WTC11 (cell line): ENCODE measurements around the gene CD247. TPM values are rescaled to one million over a fixed set of nuclear protein-coding genes. Genes with fewer than 3 reads are reported as not detected.
A peak's percentile ranks its signal among the peaks of the same experiment; 100 is the strongest.

Experiments
- ATAC-seq: fragments of 200-7000 bp; cut with Tn5 transposase; 2 replicates; pipeline ENCODE4 v1.10.0; 2021; ENCODE audit warnings: mild to moderate bottlenecking, moderate library complexity
- CTCF ChIA-PET: fragments of 300-600 bp; sonication (Branson Sonifier 250); formaldehyde crosslinking; loops from one replicate; lab custom pipeline; 2021; ENCODE audit warnings: antibody characterized with exemption; lab: Charles Lee
- POLR2A ChIA-PET: fragments of 350-600 bp; sonication (Branson Sonifier 250); formaldehyde crosslinking; loops from one replicate; lab custom pipeline; 2021; ENCODE audit warnings: antibody characterized with exemption; lab: Charles Lee
- DNase-seq: peaks from one replicate; pipeline ENCODE4 v3.0.0; 2021; ENCODE audit warnings: low spot score
- H3K27ac Mint-ChIP-seq: 2 replicates; pipeline ENCODE4 v1.8.0; 2021; ENCODE audit warnings: mixed read lengths
- H3K27me3 Mint-ChIP-seq: 2 replicates; pipeline ENCODE4 v1.8.0; 2021; ENCODE audit warnings: low read depth, mild to moderate bottlenecking, moderate library complexity, mixed read lengths
- H3K36me3 Mint-ChIP-seq: 2 replicates; pipeline ENCODE4 v1.8.0; 2021; ENCODE audit warnings: mixed read lengths
- H3K4me1 Mint-ChIP-seq: 2 replicates; pipeline ENCODE4 v1.8.0; 2022; ENCODE audit warnings: mixed read lengths
- H3K4me3 Mint-ChIP-seq: 2 replicates; pipeline ENCODE4 v1.8.0; 2021; ENCODE audit warnings: mild to moderate bottlenecking, moderate library complexity, mixed read lengths
- H3K9me3 Mint-ChIP-seq: 2 replicates; pipeline ENCODE4 v1.8.0; 2021; ENCODE audit warnings: mixed read lengths
- ELF4 ChIP-seq: sonication (generic); formaldehyde crosslinking; IDR thresholded peaks from 2 replicates; pipeline ENCODE4 v1.8.1; 2022; ENCODE audit warnings: low read depth, mild to moderate bottlenecking, moderate library complexity, missing genetic modification reagents
- ESRRA ChIP-seq: sonication (generic); formaldehyde crosslinking; IDR thresholded peaks from 2 replicates; pipeline ENCODE4 v1.8.1; 2022; ENCODE audit warnings: mild to moderate bottlenecking, missing genetic modification reagents, borderline replicate concordance
- FOXJ3 ChIP-seq: sonication (generic); formaldehyde crosslinking; IDR thresholded peaks from 2 replicates; pipeline ENCODE4 v1.9.0; 2021; ENCODE audit warnings: missing genetic modification reagents, mild to moderate bottlenecking, borderline replicate concordance
- GRHL2 ChIP-seq: fragments of 250-450 bp; sonication (Bioruptor Pico); IDR thresholded peaks from 2 replicates; pipeline ENCODE4 v1.8.0; 2022; ENCODE audit warnings: mild to moderate bottlenecking, moderate library complexity; ENCODE audit not compliant: insufficient replicate concordance, severe bottlenecking
- HMGA2 ChIP-seq: fragments of 250-450 bp; sonication (Bioruptor Pico); IDR thresholded peaks from 2 replicates; pipeline ENCODE4 v1.4.0; 2021; ENCODE audit warnings: mild to moderate bottlenecking, moderate library complexity
- IRF2 ChIP-seq: sonication (generic); formaldehyde crosslinking; IDR thresholded peaks from 2 replicates; pipeline ENCODE4 v1.8.0; 2022; ENCODE audit warnings: low read depth, missing genetic modification reagents, borderline replicate concordance
- MYBL2 ChIP-seq: sonication (generic); formaldehyde crosslinking; IDR thresholded peaks from 2 replicates; pipeline ENCODE4 v1.8.1; 2023; ENCODE audit warnings: mild to moderate bottlenecking, moderate library complexity, missing genetic modification reagents
- OVOL2 ChIP-seq: fragments of 250-450 bp; sonication (Bioruptor Pico); IDR thresholded peaks from 2 replicates; pipeline ENCODE4 v1.9.0; 2021; ENCODE audit warnings: mild to moderate bottlenecking, borderline replicate concordance
- SMAD4 ChIP-seq: sonication (generic); formaldehyde crosslinking; IDR thresholded peaks from 2 replicates; pipeline ENCODE4 v1.8.0; 2022; ENCODE audit warnings: mild to moderate bottlenecking, missing genetic modification reagents
- SOX15 ChIP-seq: fragments of 250-450 bp; sonication (Bioruptor Pico); IDR thresholded peaks from 2 replicates; pipeline ENCODE4 v1.9.0; 2021; ENCODE audit warnings: mild to moderate bottlenecking
- SP1 ChIP-seq: sonication (generic); formaldehyde crosslinking; conservative IDR thresholded peaks from 2 replicates; pipeline ENCODE4 v1.8.1; 2022; ENCODE audit warnings: missing genetic modification reagents
- TP53 ChIP-seq: sonication (generic); formaldehyde crosslinking; IDR thresholded peaks from 2 replicates; pipeline ENCODE4 v1.8.1; 2023; ENCODE audit warnings: mild to moderate bottlenecking, missing genetic modification reagents
- ZNF121 ChIP-seq: sonication (generic); formaldehyde crosslinking; IDR thresholded peaks from 2 replicates; pipeline ENCODE4 v1.8.0; 2023; ENCODE audit warnings: missing genetic modification reagents
- ZNF232 ChIP-seq: sonication (generic); formaldehyde crosslinking; IDR thresholded peaks from 2 replicates; pipeline ENCODE4 v1.8.0; 2022; ENCODE audit warnings: mild to moderate bottlenecking, missing genetic modification reagents
- ZNF416 ChIP-seq: fragments of 250-450 bp; sonication (Bioruptor Pico); IDR thresholded peaks from 2 replicates; pipeline ENCODE4 v1.9.0; 2021; ENCODE audit warnings: mild to moderate bottlenecking, inconsistent platforms
- total RNA-seq: library from RNA; stranded (reverse); gene quantifications from 3 replicates; pipeline ENCODE4 v1.2.3, GENCODE V29; 2021
- TF ChIP-seq, protein P1 (sequence below): sonication (generic); formaldehyde crosslinking; IDR thresholded peaks from 2 replicates; pipeline ENCODE4 v1.8.1; 2023; ENCODE audit warnings: mild to moderate bottlenecking, missing genetic modification reagents, borderline replicate concordance
- TF ChIP-seq, protein P2 (sequence below): fragments of 250-450 bp; sonication (Bioruptor Pico); IDR thresholded peaks from 2 replicates; pipeline ENCODE4 v1.9.0; 2021; ENCODE audit warnings: mild to moderate bottlenecking
- TF ChIP-seq, protein P3 (sequence below): fragments of 250-450 bp; sonication (Bioruptor Pico); IDR thresholded peaks from 2 replicates; pipeline ENCODE4 v1.9.0; 2021; ENCODE audit warnings: moderate library complexity, mild to moderate bottlenecking, inconsistent platforms, borderline replicate concordance
- TF ChIP-seq, protein P4 (sequence below): fragments of 250-450 bp; sonication (Bioruptor Pico); IDR thresholded peaks from 2 replicates; pipeline ENCODE4 v1.9.0; 2021; ENCODE audit warnings: mild to moderate bottlenecking
- TF ChIP-seq, protein P5 (sequence below): sonication (generic); formaldehyde crosslinking; IDR thresholded peaks from 2 replicates; pipeline ENCODE4 v1.8.1; 2022; ENCODE audit warnings: missing genetic modification reagents, borderline replicate concordance
- TF ChIP-seq, protein P6 (sequence below): sonication (generic); formaldehyde crosslinking; conservative IDR thresholded peaks from 2 replicates; pipeline ENCODE4 v1.8.1; 2023; ENCODE audit warnings: mild to moderate bottlenecking, low read depth, missing genetic modification reagents, moderate library complexity

The CD247 gene
- total RNA-seq, 1 experiment from 2014 or later: 1.8 TPM

DNA sequence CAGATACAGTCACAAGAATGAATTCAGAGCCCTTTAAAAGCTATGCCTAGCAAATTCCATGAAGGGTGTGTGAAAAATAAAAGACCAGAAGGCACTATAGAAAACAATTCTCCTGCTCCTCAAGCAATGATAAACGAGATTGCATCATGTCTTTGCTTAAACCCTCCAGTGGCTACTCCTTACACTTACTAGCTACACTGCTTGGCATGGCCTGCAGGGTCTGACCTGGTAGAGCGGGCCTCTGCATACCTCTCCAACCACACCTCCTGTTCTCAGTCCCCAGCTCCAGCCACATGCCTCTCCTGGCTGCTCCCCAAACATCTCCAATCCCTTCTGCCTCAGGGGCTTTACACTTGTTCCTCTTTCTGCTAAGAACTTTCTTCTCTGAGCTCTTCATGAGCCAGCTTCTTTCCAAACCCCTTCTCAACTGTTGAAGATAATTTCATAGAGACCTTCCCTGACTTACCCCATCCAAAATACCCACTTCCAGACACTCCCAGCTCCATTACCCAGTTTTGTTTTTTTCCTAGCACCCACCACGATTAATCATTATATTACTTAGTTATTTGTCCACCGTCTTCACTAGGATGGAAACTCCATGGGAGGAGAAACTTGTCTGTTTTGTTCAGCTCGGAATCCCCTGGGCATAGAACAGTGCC, 46.4 kb upstream of the CD247 start:
- CTCF ChIA-PET: interaction anchor here (0.5 to 5.7 kb wide), 6 partner anchors 9 to 122 kb away, joined by 3 to 34 read pairs (median 8); partner anchors contain the start of gene CREG1
- Mint-ChIP-seq H3K4me3 (no peak overlapping the region), H3K27ac (no peak overlapping the region), H3K4me1 (0 out of 2 replicates have a peak, but pooled peaks cover 3% of the 10 kb centered on the region), H3K36me3 (no peaks in the 10 kb centered on the region), H3K27me3 (no peaks in the 10 kb centered on the region), H3K9me3 (no peaks in the 10 kb centered on the region)
- peak; percentile 94 for ATAC-seq
- no peak for DNase-seq
- TF ChIP-seq, protein P1, sequence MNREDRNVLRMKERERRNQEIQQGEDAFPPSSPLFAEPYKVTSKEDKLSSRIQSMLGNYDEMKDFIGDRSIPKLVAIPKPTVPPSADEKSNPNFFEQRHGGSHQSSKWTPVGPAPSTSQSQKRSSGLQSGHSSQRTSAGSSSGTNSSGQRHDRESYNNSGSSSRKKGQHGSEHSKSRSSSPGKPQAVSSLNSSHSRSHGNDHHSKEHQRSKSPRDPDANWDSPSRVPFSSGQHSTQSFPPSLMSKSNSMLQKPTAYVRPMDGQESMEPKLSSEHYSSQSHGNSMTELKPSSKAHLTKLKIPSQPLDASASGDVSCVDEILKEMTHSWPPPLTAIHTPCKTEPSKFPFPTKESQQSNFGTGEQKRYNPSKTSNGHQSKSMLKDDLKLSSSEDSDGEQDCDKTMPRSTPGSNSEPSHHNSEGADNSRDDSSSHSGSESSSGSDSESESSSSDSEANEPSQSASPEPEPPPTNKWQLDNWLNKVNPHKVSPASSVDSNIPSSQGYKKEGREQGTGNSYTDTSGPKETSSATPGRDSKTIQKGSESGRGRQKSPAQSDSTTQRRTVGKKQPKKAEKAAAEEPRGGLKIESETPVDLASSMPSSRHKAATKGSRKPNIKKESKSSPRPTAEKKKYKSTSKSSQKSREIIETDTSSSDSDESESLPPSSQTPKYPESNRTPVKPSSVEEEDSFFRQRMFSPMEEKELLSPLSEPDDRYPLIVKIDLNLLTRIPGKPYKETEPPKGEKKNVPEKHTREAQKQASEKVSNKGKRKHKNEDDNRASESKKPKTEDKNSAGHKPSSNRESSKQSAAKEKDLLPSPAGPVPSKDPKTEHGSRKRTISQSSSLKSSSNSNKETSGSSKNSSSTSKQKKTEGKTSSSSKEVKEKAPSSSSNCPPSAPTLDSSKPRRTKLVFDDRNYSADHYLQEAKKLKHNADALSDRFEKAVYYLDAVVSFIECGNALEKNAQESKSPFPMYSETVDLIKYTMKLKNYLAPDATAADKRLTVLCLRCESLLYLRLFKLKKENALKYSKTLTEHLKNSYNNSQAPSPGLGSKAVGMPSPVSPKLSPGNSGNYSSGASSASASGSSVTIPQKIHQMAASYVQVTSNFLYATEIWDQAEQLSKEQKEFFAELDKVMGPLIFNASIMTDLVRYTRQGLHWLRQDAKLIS: no peak
- TF ChIP-seq TP53 (CRISPR knock-in tag) (no peak), ZNF121 (CRISPR knock-in tag) (no peak), GRHL2 (CRISPR knock-in tag) (no peak), MYBL2 (CRISPR knock-in tag) (no peak), SMAD4 (CRISPR knock-in tag) (no peak), IRF2 (CRISPR knock-in tag) (no peak), ZNF232 (CRISPR knock-in tag) (no peak), SOX15 (CRISPR knock-in tag) (no peak), ESRRA (CRISPR knock-in tag) (no peak)
- TF ChIP-seq, protein P2, sequence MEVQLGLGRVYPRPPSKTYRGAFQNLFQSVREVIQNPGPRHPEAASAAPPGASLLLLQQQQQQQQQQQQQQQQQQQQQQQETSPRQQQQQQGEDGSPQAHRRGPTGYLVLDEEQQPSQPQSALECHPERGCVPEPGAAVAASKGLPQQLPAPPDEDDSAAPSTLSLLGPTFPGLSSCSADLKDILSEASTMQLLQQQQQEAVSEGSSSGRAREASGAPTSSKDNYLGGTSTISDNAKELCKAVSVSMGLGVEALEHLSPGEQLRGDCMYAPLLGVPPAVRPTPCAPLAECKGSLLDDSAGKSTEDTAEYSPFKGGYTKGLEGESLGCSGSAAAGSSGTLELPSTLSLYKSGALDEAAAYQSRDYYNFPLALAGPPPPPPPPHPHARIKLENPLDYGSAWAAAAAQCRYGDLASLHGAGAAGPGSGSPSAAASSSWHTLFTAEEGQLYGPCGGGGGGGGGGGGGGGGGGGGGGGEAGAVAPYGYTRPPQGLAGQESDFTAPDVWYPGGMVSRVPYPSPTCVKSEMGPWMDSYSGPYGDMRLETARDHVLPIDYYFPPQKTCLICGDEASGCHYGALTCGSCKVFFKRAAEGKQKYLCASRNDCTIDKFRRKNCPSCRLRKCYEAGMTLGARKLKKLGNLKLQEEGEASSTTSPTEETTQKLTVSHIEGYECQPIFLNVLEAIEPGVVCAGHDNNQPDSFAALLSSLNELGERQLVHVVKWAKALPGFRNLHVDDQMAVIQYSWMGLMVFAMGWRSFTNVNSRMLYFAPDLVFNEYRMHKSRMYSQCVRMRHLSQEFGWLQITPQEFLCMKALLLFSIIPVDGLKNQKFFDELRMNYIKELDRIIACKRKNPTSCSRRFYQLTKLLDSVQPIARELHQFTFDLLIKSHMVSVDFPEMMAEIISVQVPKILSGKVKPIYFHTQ (CRISPR knock-in tag): no peak
- TF ChIP-seq, protein P3, sequence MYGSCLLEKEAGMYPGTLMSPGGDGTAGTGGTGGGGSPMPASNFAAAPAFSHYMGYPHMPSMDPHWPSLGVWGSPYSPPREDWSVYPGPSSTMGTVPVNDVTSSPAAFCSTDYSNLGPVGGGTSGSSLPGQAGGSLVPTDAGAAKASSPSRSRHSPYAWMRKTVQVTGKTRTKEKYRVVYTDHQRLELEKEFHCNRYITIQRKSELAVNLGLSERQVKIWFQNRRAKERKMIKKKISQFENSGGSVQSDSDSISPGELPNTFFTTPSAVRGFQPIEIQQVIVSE (CRISPR knock-in tag): no peak
- POLR2A ChIA-PET: interaction anchor here (3.9 kb wide), 1 partner anchor 11 kb away, joined by 15 read pairs; the partner anchor contains the start of gene CREG1

DNA sequence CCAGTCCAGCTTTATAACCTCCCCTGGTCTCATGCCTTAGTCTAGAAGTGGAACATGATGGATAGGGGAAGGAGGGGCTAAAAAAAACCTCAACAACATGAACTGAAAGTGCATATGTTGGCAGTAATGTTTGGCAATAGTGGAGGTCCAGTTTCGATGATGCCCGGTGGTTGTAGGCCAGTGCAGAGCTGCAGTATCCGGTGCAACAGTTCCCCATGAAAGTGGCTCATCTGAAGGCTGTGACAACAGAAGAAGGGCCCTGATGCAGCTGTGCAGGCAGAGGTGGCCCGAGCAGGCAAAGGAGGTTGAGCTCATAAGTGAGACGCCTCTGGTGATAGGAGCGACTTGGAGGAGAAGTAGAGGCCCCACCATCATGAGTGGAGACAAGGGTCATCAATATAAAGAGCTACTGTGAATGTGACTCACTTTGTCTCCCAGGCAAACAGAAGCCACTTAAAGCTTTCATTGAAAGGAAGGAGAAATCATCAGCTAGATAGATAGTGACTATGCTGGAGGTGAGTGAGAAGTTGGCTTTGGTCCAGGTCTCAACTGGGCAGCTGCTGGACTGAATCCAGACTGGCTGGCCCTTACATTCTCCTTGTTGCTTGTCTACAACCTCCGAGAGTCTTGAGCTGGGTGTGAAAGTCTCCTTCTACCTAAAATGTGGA, 45.4 kb upstream of the CD247 start:
- Mint-ChIP-seq H3K9me3 (no peaks in the 10 kb centered on the region), H3K4me1 (0 out of 2 replicates have a peak, but pooled peaks cover 3% of the 10 kb centered on the region), H3K4me3 (no peak overlapping the region), H3K27me3 (no peaks in the 10 kb centered on the region), H3K36me3 (no peaks in the 10 kb centered on the region), H3K27ac (no peak overlapping the region)
- DNase-seq (no peak), ATAC-seq (no peak)
- POLR2A ChIA-PET: interaction anchor here (3.9 kb wide), 1 partner anchor 10 kb away, joined by 15 read pairs; the partner anchor contains the start of gene CREG1
- CTCF ChIA-PET: interaction anchor here (1.1 to 5.7 kb wide), 4 partner anchors 8 to 123 kb away, joined by 5 to 34 read pairs (median 13); partner anchors contain the start of gene CREG1
- TF ChIP-seq, protein P4, sequence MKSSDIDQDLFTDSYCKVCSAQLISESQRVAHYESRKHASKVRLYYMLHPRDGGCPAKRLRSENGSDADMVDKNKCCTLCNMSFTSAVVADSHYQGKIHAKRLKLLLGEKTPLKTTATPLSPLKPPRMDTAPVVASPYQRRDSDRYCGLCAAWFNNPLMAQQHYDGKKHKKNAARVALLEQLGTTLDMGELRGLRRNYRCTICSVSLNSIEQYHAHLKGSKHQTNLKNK (CRISPR knock-in tag): no peak
- TF ChIP-seq OVOL2 (no peak), ZNF416 (CRISPR knock-in tag) (no peak), SMAD4 (CRISPR knock-in tag) (no peak), IRF2 (CRISPR knock-in tag) (no peak), HMGA2 (CRISPR knock-in tag) (no peak), FOXJ3 (CRISPR knock-in tag) (no peak), ELF4 (CRISPR knock-in tag) (no peak), SP1 (CRISPR knock-in tag) (no peak)
- TF ChIP-seq, protein P5, sequence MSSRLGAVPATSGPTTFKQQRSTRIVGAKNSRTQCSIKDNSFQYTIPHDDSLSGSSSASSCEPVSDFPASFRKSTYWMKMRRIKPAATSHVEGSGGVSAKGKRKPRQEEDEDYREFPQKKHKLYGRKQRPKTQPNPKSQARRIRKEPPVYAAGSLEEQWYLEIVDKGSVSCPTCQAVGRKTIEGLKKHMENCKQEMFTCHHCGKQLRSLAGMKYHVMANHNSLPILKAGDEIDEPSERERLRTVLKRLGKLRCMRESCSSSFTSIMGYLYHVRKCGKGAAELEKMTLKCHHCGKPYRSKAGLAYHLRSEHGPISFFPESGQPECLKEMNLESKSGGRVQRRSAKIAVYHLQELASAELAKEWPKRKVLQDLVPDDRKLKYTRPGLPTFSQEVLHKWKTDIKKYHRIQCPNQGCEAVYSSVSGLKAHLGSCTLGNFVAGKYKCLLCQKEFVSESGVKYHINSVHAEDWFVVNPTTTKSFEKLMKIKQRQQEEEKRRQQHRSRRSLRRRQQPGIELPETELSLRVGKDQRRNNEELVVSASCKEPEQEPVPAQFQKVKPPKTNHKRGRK: no peak
- TF ChIP-seq, protein P6, sequence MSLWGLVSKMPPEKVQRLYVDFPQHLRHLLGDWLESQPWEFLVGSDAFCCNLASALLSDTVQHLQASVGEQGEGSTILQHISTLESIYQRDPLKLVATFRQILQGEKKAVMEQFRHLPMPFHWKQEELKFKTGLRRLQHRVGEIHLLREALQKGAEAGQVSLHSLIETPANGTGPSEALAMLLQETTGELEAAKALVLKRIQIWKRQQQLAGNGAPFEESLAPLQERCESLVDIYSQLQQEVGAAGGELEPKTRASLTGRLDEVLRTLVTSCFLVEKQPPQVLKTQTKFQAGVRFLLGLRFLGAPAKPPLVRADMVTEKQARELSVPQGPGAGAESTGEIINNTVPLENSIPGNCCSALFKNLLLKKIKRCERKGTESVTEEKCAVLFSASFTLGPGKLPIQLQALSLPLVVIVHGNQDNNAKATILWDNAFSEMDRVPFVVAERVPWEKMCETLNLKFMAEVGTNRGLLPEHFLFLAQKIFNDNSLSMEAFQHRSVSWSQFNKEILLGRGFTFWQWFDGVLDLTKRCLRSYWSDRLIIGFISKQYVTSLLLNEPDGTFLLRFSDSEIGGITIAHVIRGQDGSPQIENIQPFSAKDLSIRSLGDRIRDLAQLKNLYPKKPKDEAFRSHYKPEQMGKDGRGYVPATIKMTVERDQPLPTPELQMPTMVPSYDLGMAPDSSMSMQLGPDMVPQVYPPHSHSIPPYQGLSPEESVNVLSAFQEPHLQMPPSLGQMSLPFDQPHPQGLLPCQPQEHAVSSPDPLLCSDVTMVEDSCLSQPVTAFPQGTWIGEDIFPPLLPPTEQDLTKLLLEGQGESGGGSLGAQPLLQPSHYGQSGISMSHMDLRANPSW (CRISPR knock-in tag): no peak
